ENCODE measurements around the gene PHLPP1.

PHLPP1 gene

GRCh38 chr18:62784966-62785413 is 69.6 kb downstream of the PHLPP1 start:
- TF ChIP-seq ZBTB7A (IDR thresholded peaks at IDR 0.05; ENCODE audit: low read depth) = no peak

- TF ChIP-seq ZBTB7A (IDR thresholded peaks at IDR 0.05; ENCODE audit: low read depth) = no peak
- TF ChIP-seq CEBPB (IDR thresholded peaks at IDR 0.05) = no peak
- no peak for TF ChIP-seq USF1 (IDR thresholded peaks at IDR 0.05)
- TF ChIP-seq TEAD4 (IDR thresholded peaks at IDR 0.05) = no peak
- no peak for TF ChIP-seq RAD21 (IDR thresholded peaks at IDR 0.05; ENCODE audit: low read depth)
- no peak for TF ChIP-seq CREB1 (IDR thresholded peaks at IDR 0.05; ENCODE audit: low read depth)
- TF ChIP-seq TCF12 (IDR thresholded peaks at IDR 0.05; ENCODE audit: low read depth) = no peak
- no peak for TF ChIP-seq MAX (IDR thresholded peaks at IDR 0.05)
- no peak for TF ChIP-seq EGR1 (IDR thresholded peaks at IDR 0.05)
- TF ChIP-seq NFIC (IDR thresholded peaks at IDR 0.05) = no peak
- TF ChIP-seq FOXM1 (IDR thresholded peaks at IDR 0.05; ENCODE audit: borderline replicate concordance, low read depth) = no peak
- no peak for TF ChIP-seq REST (IDR thresholded peaks at IDR 0.05; ENCODE audit: low read depth)
- TF ChIP-seq TAF1 (IDR thresholded peaks at IDR 0.05; ENCODE audit: low read depth) = no peak
- TF ChIP-seq EP300 (IDR thresholded peaks at IDR 0.05; ENCODE audit: borderline replicate concordance) = no peak
- no peak for TF ChIP-seq YY1 (IDR thresholded peaks at IDR 0.05; ENCODE audit: low read depth)
These were observed 71.3 kb downstream of the PHLPP1 start for GRCh38 chr18:62786689-62787088.

GRCh38 chr18:62788111-62788510 is 72.8 kb downstream of the PHLPP1 start:
- no peak for TF ChIP-seq YY1 (IDR thresholded peaks at IDR 0.05; ENCODE audit: low read depth)
- no peak for TF ChIP-seq NFIC (IDR thresholded peaks at IDR 0.05)
- TF ChIP-seq EP300 (IDR thresholded peaks at IDR 0.05; ENCODE audit: borderline replicate concordance) = no peak
- TF ChIP-seq CEBPB (IDR thresholded peaks at IDR 0.05) = no peak
- TF ChIP-seq CREB1 (IDR thresholded peaks at IDR 0.05; ENCODE audit: low read depth) = no peak
- TF ChIP-seq TCF12 (IDR thresholded peaks at IDR 0.05; ENCODE audit: low read depth) = no peak

- TF ChIP-seq NFIC (IDR thresholded peaks at IDR 0.05) (no peak), RAD21 (IDR thresholded peaks at IDR 0.05; ENCODE audit: low read depth) (no peak), CEBPB (IDR thresholded peaks at IDR 0.05) (no peak), REST (IDR thresholded peaks at IDR 0.05; ENCODE audit: low read depth) (no peak)
These were observed 73.5 kb downstream of the PHLPP1 start for GRCh38 chr18:62788876-62789275.

- no peak for TF ChIP-seq CREB1 (IDR thresholded peaks at IDR 0.05; ENCODE audit: low read depth)
- no peak for TF ChIP-seq EP300 (IDR thresholded peaks at IDR 0.05; ENCODE audit: borderline replicate concordance)
- TF ChIP-seq ZBTB7A (IDR thresholded peaks at IDR 0.05; ENCODE audit: low read depth) = no peak
- TF ChIP-seq YY1 (IDR thresholded peaks at IDR 0.05; ENCODE audit: low read depth) = no peak
- no peak for TF ChIP-seq NFIC (IDR thresholded peaks at IDR 0.05)
- TF ChIP-seq RAD21 (IDR thresholded peaks at IDR 0.05; ENCODE audit: low read depth) = no peak
- TF ChIP-seq USF1 (IDR thresholded peaks at IDR 0.05) = no peak
- TF ChIP-seq CEBPB (IDR thresholded peaks at IDR 0.05) = no peak
- TF ChIP-seq FOXM1 (IDR thresholded peaks at IDR 0.05; ENCODE audit: borderline replicate concordance, low read depth) = no peak
- no peak for TF ChIP-seq TEAD4 (IDR thresholded peaks at IDR 0.05)
- no peak for TF ChIP-seq EGR1 (IDR thresholded peaks at IDR 0.05)
- no peak for TF ChIP-seq TAF1 (IDR thresholded peaks at IDR 0.05; ENCODE audit: low read depth)
- TF ChIP-seq REST (IDR thresholded peaks at IDR 0.05; ENCODE audit: low read depth) = no peak
- TF ChIP-seq TCF12 (IDR thresholded peaks at IDR 0.05; ENCODE audit: low read depth) = no peak
- no peak for TF ChIP-seq MAX (IDR thresholded peaks at IDR 0.05)
These were observed 75.8 kb downstream of the PHLPP1 start for GRCh38 chr18:62790871-62791772.
